Measurements from ENCODE around the gene PCNX4.

- no peak for TF ChIP-seq EZH2phosphoT487 (IDR thresholded peaks at IDR 0.05; ENCODE audit: borderline replicate concordance, low read depth, low read length)
- TF ChIP-seq, protein P1, sequence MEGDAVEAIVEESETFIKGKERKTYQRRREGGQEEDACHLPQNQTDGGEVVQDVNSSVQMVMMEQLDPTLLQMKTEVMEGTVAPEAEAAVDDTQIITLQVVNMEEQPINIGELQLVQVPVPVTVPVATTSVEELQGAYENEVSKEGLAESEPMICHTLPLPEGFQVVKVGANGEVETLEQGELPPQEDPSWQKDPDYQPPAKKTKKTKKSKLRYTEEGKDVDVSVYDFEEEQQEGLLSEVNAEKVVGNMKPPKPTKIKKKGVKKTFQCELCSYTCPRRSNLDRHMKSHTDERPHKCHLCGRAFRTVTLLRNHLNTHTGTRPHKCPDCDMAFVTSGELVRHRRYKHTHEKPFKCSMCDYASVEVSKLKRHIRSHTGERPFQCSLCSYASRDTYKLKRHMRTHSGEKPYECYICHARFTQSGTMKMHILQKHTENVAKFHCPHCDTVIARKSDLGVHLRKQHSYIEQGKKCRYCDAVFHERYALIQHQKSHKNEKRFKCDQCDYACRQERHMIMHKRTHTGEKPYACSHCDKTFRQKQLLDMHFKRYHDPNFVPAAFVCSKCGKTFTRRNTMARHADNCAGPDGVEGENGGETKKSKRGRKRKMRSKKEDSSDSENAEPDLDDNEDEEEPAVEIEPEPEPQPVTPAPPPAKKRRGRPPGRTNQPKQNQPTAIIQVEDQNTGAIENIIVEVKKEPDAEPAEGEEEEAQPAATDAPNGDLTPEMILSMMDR (conservative IDR thresholded peaks at IDR 0.05; ENCODE audit: low read length), result peak; percentile 78
Measured at GRCh38 chr14:60195179-60195810, 103.6 kb downstream of the PCNX4 start.

Measured in OCI-LY7 (cell line).